Ovary (tissue), 3 donors: ENCODE data around the gene FBXO9.

Source experiments
- EP300 ChIP-seq: sonication (generic); formaldehyde crosslinking; IDR thresholded peaks from one replicate; pipeline ENCODE4 v1.6.1; 2017; ENCODE audit warnings: antibody characterized with exemption
- POLR2A ChIP-seq: fragments of 450-650 bp; IDR thresholded peaks from one replicate; pipeline ENCODE4 v1.6.1; 2017; ENCODE audit warnings: antibody characterized with exemption, mild to moderate bottlenecking, moderate library complexity
- TF ChIP-seq, protein P1 (sequence below), 3 donors: fragments of 450-650 bp in 2 of 3; fragments of 200-600 bp in 1 of 3; IDR thresholded peaks; one replicate each; pipeline versions ENCODE4 v1.5.1 to v1.8.0; 2016 to 2022; ENCODE audit warnings: antibody characterized with exemption in 3 of 3, mild to moderate bottlenecking in 1 of 3
- donor health status: DM: no; HTN: no; CAD: no.

GRCh38 chr6:53111865-53112264, 46.7 kb downstream of the FBXO9 start:
- TF ChIP-seq, protein P1, sequence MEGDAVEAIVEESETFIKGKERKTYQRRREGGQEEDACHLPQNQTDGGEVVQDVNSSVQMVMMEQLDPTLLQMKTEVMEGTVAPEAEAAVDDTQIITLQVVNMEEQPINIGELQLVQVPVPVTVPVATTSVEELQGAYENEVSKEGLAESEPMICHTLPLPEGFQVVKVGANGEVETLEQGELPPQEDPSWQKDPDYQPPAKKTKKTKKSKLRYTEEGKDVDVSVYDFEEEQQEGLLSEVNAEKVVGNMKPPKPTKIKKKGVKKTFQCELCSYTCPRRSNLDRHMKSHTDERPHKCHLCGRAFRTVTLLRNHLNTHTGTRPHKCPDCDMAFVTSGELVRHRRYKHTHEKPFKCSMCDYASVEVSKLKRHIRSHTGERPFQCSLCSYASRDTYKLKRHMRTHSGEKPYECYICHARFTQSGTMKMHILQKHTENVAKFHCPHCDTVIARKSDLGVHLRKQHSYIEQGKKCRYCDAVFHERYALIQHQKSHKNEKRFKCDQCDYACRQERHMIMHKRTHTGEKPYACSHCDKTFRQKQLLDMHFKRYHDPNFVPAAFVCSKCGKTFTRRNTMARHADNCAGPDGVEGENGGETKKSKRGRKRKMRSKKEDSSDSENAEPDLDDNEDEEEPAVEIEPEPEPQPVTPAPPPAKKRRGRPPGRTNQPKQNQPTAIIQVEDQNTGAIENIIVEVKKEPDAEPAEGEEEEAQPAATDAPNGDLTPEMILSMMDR (IDR thresholded peaks at IDR 0.05), result no peak
- TF ChIP-seq EP300 (no peak), POLR2A (no peak)
